Esophagus squamous epithelium (tissue), 5 donors: ENCODE measurements around the gene BAHD1. TPM values are rescaled to one million over a fixed set of nuclear protein-coding genes. Genes with fewer than 3 reads are reported as not detected.

Experiments
- DNase-seq: peaks from one replicate; lab custom pipeline; 2025; lab: John Stamatoyannopoulos, UW
- H3K27ac ChIP-seq, 4 donors: fragments of 200-600 bp; sonication (generic); one replicate each; pipeline ENCODE4 v1.5.1; 2016 to 2019; ENCODE audit warnings: mild to moderate bottlenecking in 1 of 4
- H3K27me3 ChIP-seq, 4 donors: fragments of 200-600 bp; sonication (generic); 1 replicate in 3 of 4; 2 replicates in 1 of 4; pipeline versions ENCODE4 v1.5.1 to v1.6.0; 2017 to 2021; ENCODE audit warnings: antibody characterized with exemption in 1 of 4
- H3K36me3 ChIP-seq, 3 donors: fragments of 200-600 bp; sonication (generic); one replicate each; pipeline ENCODE4 v1.5.1; 2016 to 2019
- H3K4me1 ChIP-seq, 3 donors: fragments of 200-600 bp; sonication (generic); one replicate each; pipeline ENCODE4 v1.5.1; 2017 to 2019
- H3K4me3 ChIP-seq, 4 donors: fragments of 200-600 bp; sonication (generic); 1 replicate in 3 of 4; 2 replicates in 1 of 4; pipeline ENCODE4 v1.5.1; 2016 to 2019; ENCODE audit warnings: mild to moderate bottlenecking in 2 of 4, moderate library complexity in 1 of 4
- H3K9me3 ChIP-seq, 3 donors: fragments of 200-600 bp; sonication (generic); one replicate each; pipeline ENCODE4 v1.5.1; 2016 to 2019
- CTCF ChIP-seq, 6 experiments: fragments of 450-650 bp in 4 of 6; fragments of 200-600 bp in 2 of 6; sonication (generic) in 2 of 6; IDR thresholded peaks; one replicate each; pipeline ENCODE4 v1.5.1; 2016 to 2019; ENCODE audit warnings: antibody characterized with exemption in 6 of 6, mild to moderate bottlenecking in 4 of 6, moderate library complexity in 4 of 6
- POLR2A ChIP-seq, 4 donors: fragments of 450-650 bp; IDR thresholded peaks; one replicate each; pipeline ENCODE4 v1.6.1; 2017; ENCODE audit warnings: antibody characterized with exemption in 4 of 4, mild to moderate bottlenecking in 4 of 4, moderate library complexity in 3 of 4
- WGBS, 2 donors: methylation state at CpG; one replicate each; pipeline ENCODE4 v1.1.5; 2018; 5-methylcytosine and 5-hydroxymethylcytosine counted together
- intact Hi-C: fragments of 100-400 bp; cut with DNase I; formaldehyde crosslinking; loops from one replicate; pipeline ENCODE4 v1.15.0; 2022
- total RNA-seq, 4 donors: library from RNA; depleted of rRNA; stranded (reverse); fragments of >200 nt; gene quantifications; one replicate each; pipeline ENCODE4 v1.1.0, GENCODE V29; 2016
- donor health status: DM: yes; HTN: yes; CAD: no.

The BAHD1 gene
- total RNA-seq, 4 donors from 2014 or later = 6.0 to 13.1 (median 9.8) TPM

- H3K27ac ChIP-seq = no peak overlapping the region
- H3K36me3 ChIP-seq = peaks cover 15 to 62% (median 19%) of the 10 kb centered on the region in 3 donors
- H3K27me3 ChIP-seq = no peaks in the 10 kb centered on the region
- H3K9me3 ChIP-seq = no peaks in the 10 kb centered on the region
- WGBS, 2 donors = 89 to 96% methylated on average over 4 to 5 of the region's 19 CpGs
- DNase-seq = no peak
- H3K4me3 ChIP-seq = no peak overlapping the region
- peaks cover 10 to 28% (median 25%) of the 10 kb centered on the region in 3 donors for H3K4me1 ChIP-seq
- no peak for TF ChIP-seq CTCF (IDR thresholded peaks at IDR 0.05)
- no peak for TF ChIP-seq POLR2A (IDR thresholded peaks at IDR 0.05)
- intact Hi-C loops = no loop called here
Observed at GRCh38 chr15:40459391-40460015, 18.8 kb downstream of the BAHD1 start.

GRCh38 chr15:40460404-40460803 lies 19.7 kb downstream of the BAHD1 start:
- intact Hi-C loops = no loop called here
- peaks cover 15 to 71% (median 19%) of the 10 kb centered on the region in 3 donors for H3K36me3 ChIP-seq
- peaks cover 1 to 28% (median 16%) of the 10 kb centered on the region in 3 donors for H3K4me1 ChIP-seq
- 100% methylated on average over 1 of the region's 2 CpGs; no CpG with 5 or more reads in 1 of the 2 donors for WGBS, 2 donors
- no peak overlapping the region for H3K27ac ChIP-seq
- no peak overlapping the region for H3K4me3 ChIP-seq
- TF ChIP-seq POLR2A (IDR thresholded peaks at IDR 0.05) = no peak
- no peak for TF ChIP-seq CTCF (IDR thresholded peaks at IDR 0.05)
- DNase-seq = no peak
- no peaks in the 10 kb centered on the region for H3K27me3 ChIP-seq
- H3K9me3 ChIP-seq = no peaks in the 10 kb centered on the region

GRCh38 chr15:40461958-40462357 lies 21.2 kb downstream of the BAHD1 start:
- TF ChIP-seq CTCF (IDR thresholded peaks at IDR 0.05) = no peak
- no peak for TF ChIP-seq POLR2A (IDR thresholded peaks at IDR 0.05)
- 96% methylated on average over 16 of the region's 21 CpGs; no CpG with 5 or more reads in 1 of the 2 donors for WGBS, 2 donors
- Histone ChIP-seq H3K9me3 (no peaks in the 10 kb centered on the region), H3K36me3 (peaks cover 15 to 87% (median 22%) of the 10 kb centered on the region in 3 donors), H3K4me1 (peaks cover 0 to 28% (median under 1%) of the 10 kb centered on the region in 3 donors), H3K27me3 (no peaks in the 10 kb centered on the region), H3K4me3 (no peak overlapping the region), H3K27ac (no peak overlapping the region)
- intact Hi-C loops = no loop called here
- no peak for DNase-seq

GRCh38 chr15:40463279-40463678 lies 22.5 kb downstream of the BAHD1 start:
- Histone ChIP-seq H3K27me3 (no peaks in the 10 kb centered on the region), H3K4me1 (peaks cover 0 to 28% (median 0%) of the 10 kb centered on the region in 3 donors), H3K4me3 (no peak overlapping the region), H3K9me3 (no peaks in the 10 kb centered on the region), H3K27ac (no peak overlapping the region), H3K36me3 (peaks cover 15 to 89% (median 22%) of the 10 kb centered on the region in 3 donors)
- no peak for TF ChIP-seq CTCF (IDR thresholded peaks at IDR 0.05)
- TF ChIP-seq POLR2A (IDR thresholded peaks at IDR 0.05) = no peak
- intact Hi-C loops = no loop called here
- no peak for DNase-seq
- 78 to 80% methylated on average over 2 of the region's 2 CpGs for WGBS, 2 donors

GRCh38 chr15:40463886-40464545 lies 23.3 kb downstream of the BAHD1 start:
- Histone ChIP-seq H3K9me3 (no peaks in the 10 kb centered on the region), H3K27me3 (no peaks in the 10 kb centered on the region), H3K36me3 (peaks cover 8 to 81% (median 17%) of the 10 kb centered on the region in 3 donors), H3K4me1 (peaks cover 0 to 28% (median 0%) of the 10 kb centered on the region in 3 donors), H3K4me3 (no peak overlapping the region), H3K27ac (no peak overlapping the region)
- no peak for TF ChIP-seq CTCF (IDR thresholded peaks at IDR 0.05)
- TF ChIP-seq POLR2A (IDR thresholded peaks at IDR 0.05) = no peak
- no peak for DNase-seq
- 73 to 88% methylated on average over 4 to 14 of the region's 14 CpGs for WGBS, 2 donors
- intact Hi-C loops = no loop called here
